WTC11 (cell line): ENCODE results near the gene MMP7. TPM values are rescaled to one million over a fixed set of nuclear protein-coding genes. Genes with fewer than 3 reads are reported as not detected.

Experiments
- ATAC-seq: fragments of 200-7000 bp; cut with Tn5 transposase; 2 replicates; pipeline ENCODE4 v1.10.0; 2021; ENCODE audit warnings: mild to moderate bottlenecking, moderate library complexity
- CTCF ChIA-PET: fragments of 300-600 bp; sonication (Branson Sonifier 250); formaldehyde crosslinking; loops from one replicate; lab custom pipeline; 2021; ENCODE audit warnings: antibody characterized with exemption; lab: Charles Lee
- POLR2A ChIA-PET: fragments of 350-600 bp; sonication (Branson Sonifier 250); formaldehyde crosslinking; loops from one replicate; lab custom pipeline; 2021; ENCODE audit warnings: antibody characterized with exemption; lab: Charles Lee
- DNase-seq: peaks from one replicate; pipeline ENCODE4 v3.0.0; 2021; ENCODE audit warnings: low spot score
- H3K27ac Mint-ChIP-seq: 2 replicates; pipeline ENCODE4 v1.8.0; 2021; ENCODE audit warnings: mixed read lengths
- H3K27me3 Mint-ChIP-seq: 2 replicates; pipeline ENCODE4 v1.8.0; 2021; ENCODE audit warnings: low read depth, mild to moderate bottlenecking, moderate library complexity, mixed read lengths
- H3K36me3 Mint-ChIP-seq: 2 replicates; pipeline ENCODE4 v1.8.0; 2021; ENCODE audit warnings: mixed read lengths
- H3K4me1 Mint-ChIP-seq: 2 replicates; pipeline ENCODE4 v1.8.0; 2022; ENCODE audit warnings: mixed read lengths
- H3K4me3 Mint-ChIP-seq: 2 replicates; pipeline ENCODE4 v1.8.0; 2021; ENCODE audit warnings: mild to moderate bottlenecking, moderate library complexity, mixed read lengths
- H3K9me3 Mint-ChIP-seq: 2 replicates; pipeline ENCODE4 v1.8.0; 2021; ENCODE audit warnings: mixed read lengths
- CBFB ChIP-seq: sonication (generic); formaldehyde crosslinking; IDR thresholded peaks from 2 replicates; pipeline ENCODE4 v1.8.1; 2022; ENCODE audit warnings: mild to moderate bottlenecking, low read depth, missing genetic modification reagents
- CTCF ChIP-seq: fragments of 200-600 bp; IDR thresholded peaks from 2 replicates; pipeline ENCODE4 v1.8.0; 2022; ENCODE audit warnings: antibody characterized with exemption
- ELF4 ChIP-seq: sonication (generic); formaldehyde crosslinking; IDR thresholded peaks from 2 replicates; pipeline ENCODE4 v1.8.1; 2022; ENCODE audit warnings: low read depth, mild to moderate bottlenecking, moderate library complexity, missing genetic modification reagents
- ERG ChIP-seq: fragments of 250-450 bp; sonication (Bioruptor Pico); IDR thresholded peaks from 2 replicates; pipeline ENCODE4 v1.8.0; 2021; ENCODE audit warnings: mild to moderate bottlenecking
- GRHL2 ChIP-seq: fragments of 250-450 bp; sonication (Bioruptor Pico); IDR thresholded peaks from 2 replicates; pipeline ENCODE4 v1.8.0; 2022; ENCODE audit warnings: mild to moderate bottlenecking, moderate library complexity; ENCODE audit not compliant: insufficient replicate concordance, severe bottlenecking
- HMGXB4 ChIP-seq: sonication (generic); formaldehyde crosslinking; IDR thresholded peaks from 2 replicates; pipeline ENCODE4 v1.8.1; 2023; ENCODE audit warnings: mild to moderate bottlenecking, moderate library complexity, missing genetic modification reagents
- IRF1 ChIP-seq: sonication (generic); formaldehyde crosslinking; IDR thresholded peaks from 2 replicates; pipeline ENCODE4 v1.8.0; 2023; ENCODE audit warnings: missing genetic modification reagents
- JUN ChIP-seq: sonication (generic); formaldehyde crosslinking; IDR thresholded peaks from 2 replicates; pipeline ENCODE4 v1.8.0; 2023; ENCODE audit warnings: mild to moderate bottlenecking, missing genetic modification reagents
- MYBL2 ChIP-seq: sonication (generic); formaldehyde crosslinking; IDR thresholded peaks from 2 replicates; pipeline ENCODE4 v1.8.1; 2023; ENCODE audit warnings: mild to moderate bottlenecking, moderate library complexity, missing genetic modification reagents
- NFATC4 ChIP-seq: fragments of 250-450 bp; sonication (Bioruptor Pico); IDR thresholded peaks from 2 replicates; pipeline ENCODE4 v1.9.0; 2021; ENCODE audit warnings: mild to moderate bottlenecking
- NFE2L1 ChIP-seq: sonication (generic); formaldehyde crosslinking; IDR thresholded peaks from 2 replicates; pipeline ENCODE4 v1.8.1; 2023; ENCODE audit warnings: missing genetic modification reagents
- PREB ChIP-seq: sonication (generic); formaldehyde crosslinking; IDR thresholded peaks from 2 replicates; pipeline ENCODE4 v1.8.1; 2022; ENCODE audit warnings: mild to moderate bottlenecking, missing genetic modification reagents, moderate library complexity, borderline replicate concordance
- RORB ChIP-seq: fragments of 250-450 bp; sonication (Bioruptor Pico); IDR thresholded peaks from 2 replicates; pipeline ENCODE4 v1.9.0; 2021; ENCODE audit warnings: mild to moderate bottlenecking
- SMAD3 ChIP-seq: sonication (generic); formaldehyde crosslinking; IDR thresholded peaks from 2 replicates; pipeline ENCODE4 v1.8.0; 2022; ENCODE audit warnings: missing genetic modification reagents, mild to moderate bottlenecking, borderline replicate concordance
- SMAD4 ChIP-seq: sonication (generic); formaldehyde crosslinking; IDR thresholded peaks from 2 replicates; pipeline ENCODE4 v1.8.0; 2022; ENCODE audit warnings: mild to moderate bottlenecking, missing genetic modification reagents
- SP1 ChIP-seq: sonication (generic); formaldehyde crosslinking; conservative IDR thresholded peaks from 2 replicates; pipeline ENCODE4 v1.8.1; 2022; ENCODE audit warnings: missing genetic modification reagents
- TP53 ChIP-seq: sonication (generic); formaldehyde crosslinking; IDR thresholded peaks from 2 replicates; pipeline ENCODE4 v1.8.1; 2023; ENCODE audit warnings: mild to moderate bottlenecking, missing genetic modification reagents
- USF1 ChIP-seq: sonication (generic); formaldehyde crosslinking; IDR thresholded peaks from 2 replicates; pipeline ENCODE4 v1.8.0; 2022; ENCODE audit warnings: mild to moderate bottlenecking, missing genetic modification reagents
- USF2 ChIP-seq: sonication (generic); formaldehyde crosslinking; IDR thresholded peaks from 2 replicates; pipeline ENCODE4 v1.8.1; 2023; ENCODE audit warnings: mild to moderate bottlenecking, missing genetic modification reagents, moderate library complexity
- ZNF263 ChIP-seq: sonication (generic); formaldehyde crosslinking; IDR thresholded peaks from 2 replicates; pipeline ENCODE4 v1.8.1; 2022; ENCODE audit warnings: low read depth, mild to moderate bottlenecking, moderate library complexity, missing genetic modification reagents
- ZNF423 ChIP-seq: fragments of 250-450 bp; sonication (Bioruptor Pico); IDR thresholded peaks from 2 replicates; pipeline ENCODE4 v2.1.2; 2022; ENCODE audit warnings: mild to moderate bottlenecking, moderate library complexity
- total RNA-seq: library from RNA; stranded (reverse); gene quantifications from 3 replicates; pipeline ENCODE4 v1.2.3, GENCODE V29; 2021

MMP7 gene
- total RNA-seq, 1 experiment from 2014 or later: 0.50 TPM

- Mint-ChIP-seq H3K27ac (no peak overlapping the region), H3K9me3 (no peaks in the 10 kb centered on the region), H3K4me3 (no peak overlapping the region), H3K36me3 (no peaks in the 10 kb centered on the region), H3K4me1 (peaks cover 6% of the 10 kb centered on the region), H3K27me3 (no peaks in the 10 kb centered on the region)
- ChIA-PET CTCF (interaction anchor here (1.8 kb wide), 1 partner anchor 155 kb away, joined by 15 read pairs; no protein-coding TSS in a partner anchor), POLR2A (no interaction called here)
- TF ChIP-seq RORB (CRISPR knock-in tag) (no peak), ZNF423 (no peak), IRF1 (CRISPR knock-in tag) (no peak), USF1 (CRISPR knock-in tag) (no peak), ZNF263 (CRISPR knock-in tag) (no peak), HMGXB4 (CRISPR knock-in tag) (no peak), JUN (CRISPR knock-in tag) (no peak), NFATC4 (CRISPR knock-in tag) (no peak), ELF4 (no peak), SMAD4 (CRISPR knock-in tag) (no peak), CBFB (CRISPR knock-in tag) (no peak), GRHL2 (CRISPR knock-in tag) (no peak)
- DNase-seq: no peak
- no peak for ATAC-seq
Measured at GRCh38 chr11:102497061-102497460, 33.5 kb downstream of the MMP7 start.

- no peaks in the 10 kb centered on the region for H3K36me3 Mint-ChIP-seq
- peaks cover 6% of the 10 kb centered on the region for H3K4me1 Mint-ChIP-seq
- TF ChIP-seq SMAD3 (CRISPR knock-in tag) (no peak), TP53 (no peak), MYBL2 (CRISPR knock-in tag) (no peak), ERG (no peak), SP1 (CRISPR knock-in tag) (0 out of 2 replicates have a peak, but pooled peaks have one; percentile 26), USF2 (CRISPR knock-in tag) (no peak), NFE2L1 (CRISPR knock-in tag) (no peak), PREB (CRISPR knock-in tag) (no peak), USF1 (CRISPR knock-in tag) (no peak), CTCF (peak; percentile 48)
- TF ChIP-seq, all 79 proteins: peak for 2
- CTCF ChIA-PET: interaction anchor here (0.8 to 1.8 kb wide), 7 partner anchors 20 to 171 kb away, joined by 3 to 19 read pairs (median 12); no protein-coding TSS in a partner anchor
- H3K4me3 Mint-ChIP-seq: peak overlapping the region; percentile 33; the same call in 1 of the 2 replicates
- DNase-seq (peak; percentile 44), ATAC-seq (peak; percentile 94)
- POLR2A ChIA-PET: no interaction called here
- H3K9me3 Mint-ChIP-seq: no peaks in the 10 kb centered on the region
- peak overlapping the region; percentile 65; the same call in 1 of the 2 replicates for H3K27ac Mint-ChIP-seq
- H3K27me3 Mint-ChIP-seq: no peaks in the 10 kb centered on the region
Measured at GRCh38 chr11:102495161-102496042, 35.1 kb downstream of the MMP7 start.
